GM12872 (cell line): ENCODE measurements around the gene OSCP1.

Source experiments
- CTCF ChIP-seq: IDR thresholded peaks from 3 replicates; pipeline ENCODE4 v1.5.1; 2011; ENCODE audit warnings: low read depth, mild to moderate bottlenecking, low read length, moderate library complexity; ENCODE audit not compliant: insufficient read depth

OSCP1 gene

GRCh38 chr1:36447450-36447849, 2.8 kb downstream of the OSCP1 start:
- no peak for TF ChIP-seq CTCF

- TF ChIP-seq CTCF, result no peak
Observed at GRCh38 chr1:36446746-36447145, 3.5 kb downstream of the OSCP1 start.

GRCh38 chr1:36446271-36446670, 4.0 kb downstream of the OSCP1 start:
- peak; percentile 64 for TF ChIP-seq CTCF

- no peak for TF ChIP-seq CTCF
Observed at GRCh38 chr1:36443297-36443696, 7.0 kb downstream of the OSCP1 start.

GRCh38 chr1:36442337-36442736, 7.9 kb downstream of the OSCP1 start:
- no peak for TF ChIP-seq CTCF

GRCh38 chr1:36440646-36441045, 9.6 kb downstream of the OSCP1 start:
- no peak for TF ChIP-seq CTCF

GRCh38 chr1:36440044-36440443, 10.2 kb downstream of the OSCP1 start:
- no peak for TF ChIP-seq CTCF

- TF ChIP-seq CTCF, result no peak
Observed at GRCh38 chr1:36438715-36439114, 11.5 kb downstream of the OSCP1 start.
